ENCODE results near the gene OPRL1. TPM values are rescaled to one million over a fixed set of nuclear protein-coding genes. Genes with fewer than 3 reads are reported as not detected.

OPRL1 gene
- total RNA-seq, 1 donor from 2014 or later: 5.4 TPM

DNA sequence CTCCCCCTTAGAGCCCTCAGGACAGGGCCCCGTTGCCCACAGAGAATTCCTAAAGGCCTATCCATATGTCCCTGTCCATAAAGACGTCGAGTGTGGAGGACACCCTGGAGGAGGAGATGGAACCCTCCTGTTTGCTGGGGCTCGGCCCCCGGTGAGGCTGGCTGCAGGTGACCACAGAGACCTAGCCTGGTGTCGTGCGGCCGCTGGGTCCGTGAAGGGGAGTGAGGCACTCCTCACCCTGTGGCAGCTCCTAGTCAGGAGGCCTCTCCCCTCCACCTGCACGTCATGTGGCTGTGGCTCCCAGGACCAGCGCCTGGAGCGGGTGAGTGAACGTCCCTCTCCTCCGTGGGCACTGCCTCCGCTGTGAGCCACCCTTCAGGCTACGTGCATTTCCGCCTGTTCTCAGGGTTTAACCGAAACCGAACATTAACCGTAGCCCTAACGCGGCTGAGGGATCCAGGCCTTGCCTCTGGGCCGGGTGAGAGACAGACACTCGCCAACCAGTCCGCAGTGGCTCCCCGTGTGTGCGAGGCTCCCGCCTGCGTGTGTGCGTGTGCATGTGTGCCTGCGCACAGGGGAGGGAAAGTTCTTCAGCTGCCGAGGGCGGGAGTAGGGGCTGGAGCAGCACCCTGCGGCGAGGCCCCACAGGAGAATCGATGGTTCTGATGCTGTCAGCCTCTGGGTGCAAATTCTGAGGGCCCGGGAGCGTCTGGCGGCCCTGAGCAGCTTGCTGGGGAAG lies 22.8 kb upstream of the OPRL1 start:
- peak; percentile 58 for DNase-seq

DNA sequence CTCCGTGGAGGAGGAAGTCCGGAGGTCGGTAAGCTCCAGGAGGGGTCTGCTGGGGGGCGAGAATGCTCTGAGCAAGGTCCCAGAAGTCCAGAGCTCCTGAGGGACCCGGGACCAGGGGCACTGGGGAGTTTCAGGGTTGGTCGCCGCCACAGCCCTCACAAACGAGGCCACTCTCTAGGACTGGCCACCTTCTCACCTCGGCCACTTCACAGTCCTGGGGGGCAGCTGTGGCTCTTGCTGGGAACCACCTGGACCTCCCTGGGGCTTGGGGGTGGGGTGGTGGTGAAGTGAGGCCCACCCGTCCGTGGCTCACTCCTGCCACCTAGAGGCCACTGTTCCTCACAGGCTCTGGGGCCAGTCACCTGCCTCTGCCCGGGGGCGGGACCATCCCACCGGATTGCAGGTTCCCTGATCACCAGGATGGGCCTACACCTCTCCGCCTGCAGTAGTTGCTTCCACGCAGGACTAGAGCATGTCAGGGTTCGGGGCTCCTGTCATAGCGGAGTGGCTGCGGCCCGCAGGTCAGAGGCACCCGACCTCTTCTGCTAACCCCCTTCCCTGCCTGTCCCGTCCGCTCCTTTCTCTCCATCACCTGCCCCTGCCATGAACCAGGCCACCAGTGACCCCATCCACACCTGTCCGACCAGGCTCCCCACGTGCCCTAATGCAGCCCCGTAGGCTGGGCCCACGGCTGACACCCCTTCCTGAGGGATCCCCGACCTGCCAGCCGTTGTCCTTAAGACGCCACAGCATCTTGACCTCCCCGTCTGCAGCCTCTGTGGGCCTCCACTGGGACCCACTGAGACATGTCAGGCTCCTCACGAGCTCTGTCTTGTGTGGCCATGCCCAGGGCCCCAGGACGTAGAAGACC lies 22.0 kb upstream of the OPRL1 start:
- DNase-seq: peak; percentile 90

DNA sequence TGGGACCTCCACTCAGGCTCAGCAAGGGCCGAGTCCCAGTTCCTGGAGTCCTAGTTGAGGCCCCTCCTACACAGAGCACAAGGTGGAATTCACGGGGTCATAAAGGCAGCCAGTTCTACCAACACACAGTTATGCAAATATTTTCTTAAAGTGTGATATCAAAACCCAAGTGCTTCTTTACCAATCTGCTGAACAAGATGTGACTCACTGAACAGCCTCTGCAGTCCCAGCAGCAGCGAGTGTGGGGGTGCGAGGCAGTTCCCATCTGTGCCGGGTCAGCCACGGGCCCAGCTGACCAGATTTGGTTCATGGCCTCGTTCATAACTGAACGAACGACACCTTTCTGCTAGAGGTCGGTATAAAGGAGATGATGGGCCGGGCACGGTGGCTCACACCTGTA lies 21.3 kb upstream of the OPRL1 start:
- DNase-seq: no peak

DNA sequence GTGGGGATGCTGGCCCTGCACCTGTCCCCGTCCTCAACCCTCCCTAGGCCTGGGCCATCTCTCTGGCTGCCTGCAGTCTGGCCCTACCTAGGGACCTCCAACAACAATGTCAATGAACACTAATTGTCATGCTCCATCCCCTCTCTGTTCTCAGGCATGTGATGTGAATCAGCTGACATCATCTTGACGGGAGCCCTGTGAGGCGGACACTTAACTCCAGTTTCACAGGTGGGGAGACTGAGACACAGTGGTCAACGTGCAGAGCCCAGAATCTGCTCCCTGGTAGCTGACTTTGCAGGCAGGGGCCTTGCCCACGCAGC lies 17.6 kb upstream of the OPRL1 start:
- no peak for DNase-seq

DNA sequence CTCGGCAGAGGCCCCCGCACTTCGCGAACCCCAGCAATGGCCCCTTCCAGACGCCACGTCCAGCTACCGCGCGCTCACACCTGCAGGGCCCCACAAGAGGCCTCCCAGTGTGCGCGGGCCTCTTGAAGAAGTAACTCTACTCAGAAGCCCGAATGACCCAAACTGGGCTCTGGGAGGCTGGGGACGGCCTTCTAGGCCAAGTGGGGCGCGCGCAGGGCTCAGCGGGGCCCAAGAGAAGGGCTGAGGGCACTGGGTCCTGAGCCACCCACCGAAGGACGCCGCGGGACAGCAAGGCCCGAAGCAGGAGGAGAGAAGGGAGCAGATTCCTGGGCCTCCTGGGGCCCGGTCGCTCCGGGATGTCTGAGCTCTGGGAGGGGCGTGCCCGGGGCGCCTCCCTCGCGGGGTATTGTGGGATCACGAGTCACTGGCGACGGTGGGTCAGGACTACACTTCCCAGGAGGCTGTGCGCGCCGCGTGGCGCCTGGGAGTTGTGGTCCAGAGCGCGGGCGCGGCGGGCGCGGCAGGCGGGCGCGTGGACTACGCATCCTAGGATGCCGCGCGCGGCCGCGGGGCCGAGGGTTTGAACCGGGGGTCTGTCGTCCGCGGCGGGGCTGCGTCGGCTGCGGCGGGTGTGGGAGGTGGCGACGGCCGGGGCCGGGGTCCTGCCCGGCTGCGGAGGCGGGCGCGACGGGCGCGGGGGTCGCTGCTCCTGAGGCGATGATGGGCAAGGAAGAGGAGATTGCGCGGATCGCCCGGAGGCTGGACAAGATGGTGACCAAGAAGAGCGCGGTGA lies 17.1 kb upstream of the OPRL1 start, which contains the start of gene TCEA2:
TCEA2 (plus strand) TSS at position 603 of the 793 bp plus-strand sequence; CDS start at position 718, 115 bp downstream.
- DNase-seq: peak; percentile 97

DNA sequence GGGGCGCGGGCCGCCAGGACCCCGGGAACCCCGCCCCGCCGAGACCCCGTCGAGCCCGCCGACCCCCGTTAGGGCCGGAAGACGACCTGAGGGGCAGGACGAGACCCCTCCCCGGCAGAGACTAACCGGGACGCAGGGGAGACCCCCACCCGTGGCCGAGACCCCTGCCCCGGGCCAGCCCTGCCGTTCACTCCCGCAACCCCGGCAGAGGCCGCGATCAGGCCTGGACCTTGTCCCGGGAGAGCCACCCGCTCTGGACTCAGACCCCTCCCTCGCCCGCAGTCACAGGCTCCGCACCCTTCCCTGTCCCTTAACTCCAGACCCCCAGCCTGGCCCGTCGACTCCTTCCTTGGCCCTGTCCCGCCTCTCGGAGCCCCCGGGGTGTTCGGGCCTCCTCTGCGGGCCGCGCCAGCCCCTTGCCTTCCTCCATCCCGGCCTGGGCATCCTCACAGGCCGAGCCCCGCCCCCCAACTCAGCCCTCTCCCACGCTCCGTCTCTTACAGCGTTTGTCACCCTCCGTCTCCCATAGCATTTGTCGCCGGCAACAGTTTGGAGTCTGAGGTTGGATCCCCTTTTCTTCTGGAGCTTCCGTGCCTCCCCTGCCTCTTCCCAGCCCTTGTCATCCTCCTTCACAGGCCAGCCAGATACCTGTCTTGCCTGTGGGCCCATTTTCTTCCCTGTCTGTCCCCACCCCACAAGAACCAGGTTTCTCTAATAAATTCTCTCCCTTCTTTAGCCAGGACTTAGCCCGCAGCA lies 16.3 kb upstream of the OPRL1 start:
- no peak for DNase-seq

DNA sequence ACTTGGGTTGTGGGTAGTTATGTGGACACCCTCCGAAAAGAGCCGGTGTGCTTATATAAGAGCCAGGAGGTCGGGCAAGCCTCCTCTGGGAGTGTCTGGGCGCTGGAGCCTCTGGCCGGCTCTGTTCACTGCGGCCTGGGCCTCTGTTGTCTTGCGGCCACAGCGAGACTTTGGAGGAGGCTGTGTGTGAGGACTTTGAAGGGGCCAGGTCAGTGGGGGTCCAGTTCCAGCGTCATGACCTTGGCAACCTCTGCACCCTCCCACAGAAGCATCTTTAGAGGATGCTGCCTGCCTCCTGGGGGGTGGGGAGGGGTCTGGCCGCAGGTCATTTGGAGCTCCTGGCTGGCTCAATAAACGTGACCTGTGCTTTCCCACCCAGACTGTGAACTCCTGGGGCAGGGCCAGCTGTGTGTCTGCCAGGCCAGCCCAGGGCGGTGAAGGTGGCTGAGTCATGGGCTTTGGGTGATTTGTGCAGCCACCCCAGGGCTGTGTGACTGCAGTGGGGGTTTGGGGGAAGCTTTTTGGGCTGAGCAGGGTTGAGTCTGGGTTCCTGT lies 15.7 kb upstream of the OPRL1 start:
- DNase-seq: no peak

DNA sequence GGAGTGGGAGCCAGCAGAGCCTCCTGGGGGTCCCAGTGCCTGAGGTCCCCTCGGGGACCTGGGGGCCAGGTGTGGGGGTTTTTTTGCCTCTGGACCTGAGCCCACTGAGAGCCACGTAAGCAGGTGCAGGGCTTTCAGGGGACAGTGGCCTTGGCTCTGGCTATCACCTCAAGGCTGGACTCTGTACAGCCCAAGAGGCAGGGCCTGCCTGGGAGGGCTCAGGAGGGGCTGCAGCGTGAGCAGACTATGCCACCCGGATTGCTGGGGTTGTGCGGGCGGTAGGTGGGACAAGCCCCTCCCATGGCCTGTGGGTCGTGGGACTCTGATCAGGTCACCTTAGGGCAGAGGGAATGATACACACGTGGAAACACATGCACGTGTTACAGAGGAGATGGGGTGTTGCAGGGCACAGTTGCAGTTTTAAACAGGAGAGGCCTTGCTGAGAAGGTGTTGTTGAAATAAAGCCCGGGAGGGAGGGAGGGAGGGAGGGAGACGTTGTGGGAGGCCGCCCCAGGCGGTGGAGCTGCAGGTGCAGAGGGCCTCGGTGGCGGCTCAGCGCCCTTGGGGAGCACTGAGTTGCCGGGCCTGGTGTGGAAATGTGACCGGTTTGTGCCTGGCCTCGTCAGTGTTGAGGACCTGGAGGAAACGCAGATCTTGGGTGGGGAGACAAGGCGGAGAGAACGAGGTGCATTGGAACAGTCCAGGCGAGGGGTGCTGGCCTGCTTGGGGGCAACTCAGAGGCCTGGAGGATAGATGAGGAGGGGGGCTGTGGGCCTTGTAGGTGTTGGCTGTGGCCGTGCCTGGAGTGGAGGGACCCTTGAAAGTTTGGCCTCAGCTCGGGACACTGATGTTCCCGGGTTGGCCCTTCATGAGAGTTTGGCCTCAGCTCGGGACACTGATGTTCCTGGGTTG lies 14.6 kb upstream of the OPRL1 start:
- DNase-seq: no peak

DNA sequence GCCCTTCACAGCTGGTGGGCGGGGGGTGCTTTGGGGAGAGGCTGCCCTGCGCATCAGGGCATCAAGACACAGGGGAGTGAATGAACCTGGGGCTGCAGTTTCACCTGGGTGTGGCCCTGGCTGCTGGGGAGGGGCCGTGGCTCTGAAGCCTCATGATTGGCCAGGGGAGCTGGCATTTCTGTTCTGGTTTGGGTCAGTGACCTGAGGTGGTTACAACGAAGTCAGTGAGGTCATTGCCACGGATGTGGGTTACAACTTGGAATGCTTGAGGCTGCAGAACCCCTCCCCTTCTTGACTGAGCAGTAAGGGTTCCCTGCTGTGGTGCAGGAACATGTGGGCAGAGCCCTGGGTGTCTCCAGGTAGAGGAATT lies 13.9 kb upstream of the OPRL1 start:
- no peak for DNase-seq

DNA sequence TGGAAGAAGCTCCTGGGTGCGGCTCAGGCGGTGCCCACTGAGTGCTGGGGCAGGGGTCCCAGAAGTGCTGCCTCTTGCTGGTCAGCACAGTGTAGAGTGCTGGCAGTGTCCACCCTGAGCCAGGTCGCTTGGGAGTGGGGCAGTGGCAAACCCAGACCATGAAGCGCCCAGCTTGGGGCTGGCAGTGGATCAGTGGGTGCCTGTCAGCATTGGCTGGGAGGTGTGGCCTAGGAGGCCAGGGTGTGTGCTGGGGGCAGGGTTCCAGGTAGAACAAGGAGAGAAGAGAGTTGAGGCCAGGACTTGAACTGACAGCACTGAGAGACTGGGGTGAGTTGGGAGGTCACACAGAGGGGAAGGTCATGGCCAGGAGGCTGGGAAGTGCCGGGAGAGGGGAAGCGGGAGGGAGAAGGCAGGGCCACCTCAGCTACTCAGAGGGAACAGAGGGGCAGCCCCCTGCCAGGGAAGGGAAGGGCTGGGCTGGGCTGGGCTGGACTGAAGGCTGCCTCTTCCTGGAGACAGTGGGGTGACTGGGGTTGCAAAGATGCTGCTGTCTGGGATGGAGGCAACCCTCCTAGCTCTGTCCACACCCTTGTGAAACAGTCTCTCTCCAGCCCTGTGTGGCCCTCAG lies 12.8 kb upstream of the OPRL1 start:
- no peak for DNase-seq

DNA sequence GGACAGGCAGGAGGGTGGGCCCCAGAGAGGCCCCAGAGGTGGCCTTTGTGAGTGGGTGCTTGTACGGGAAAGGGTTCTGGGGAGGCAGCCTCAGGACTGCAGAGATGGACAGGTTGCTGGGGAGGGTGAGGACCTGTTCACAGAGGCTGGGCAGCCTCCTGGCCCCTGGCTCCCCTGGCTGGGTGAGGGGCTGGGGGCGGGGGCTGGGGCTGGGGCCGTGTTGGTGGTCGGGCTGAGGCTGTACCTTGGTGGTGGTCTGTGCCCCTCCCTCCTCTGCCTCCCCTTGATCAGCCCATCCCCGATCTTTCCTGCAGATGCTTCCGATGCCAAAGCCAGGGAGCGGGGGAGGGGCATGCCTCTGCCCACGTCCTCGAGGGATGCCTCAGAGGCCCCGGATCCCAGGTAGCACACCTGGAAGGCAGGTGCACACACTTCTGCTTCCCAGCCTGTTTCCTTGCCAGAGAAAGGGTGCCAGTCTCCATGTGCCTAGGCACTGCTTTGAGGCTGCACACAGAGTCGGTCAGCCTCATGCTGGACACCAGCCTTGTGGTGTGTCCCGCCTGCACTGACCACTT lies 12.1 kb upstream of the OPRL1 start:
- no peak for DNase-seq

DNA sequence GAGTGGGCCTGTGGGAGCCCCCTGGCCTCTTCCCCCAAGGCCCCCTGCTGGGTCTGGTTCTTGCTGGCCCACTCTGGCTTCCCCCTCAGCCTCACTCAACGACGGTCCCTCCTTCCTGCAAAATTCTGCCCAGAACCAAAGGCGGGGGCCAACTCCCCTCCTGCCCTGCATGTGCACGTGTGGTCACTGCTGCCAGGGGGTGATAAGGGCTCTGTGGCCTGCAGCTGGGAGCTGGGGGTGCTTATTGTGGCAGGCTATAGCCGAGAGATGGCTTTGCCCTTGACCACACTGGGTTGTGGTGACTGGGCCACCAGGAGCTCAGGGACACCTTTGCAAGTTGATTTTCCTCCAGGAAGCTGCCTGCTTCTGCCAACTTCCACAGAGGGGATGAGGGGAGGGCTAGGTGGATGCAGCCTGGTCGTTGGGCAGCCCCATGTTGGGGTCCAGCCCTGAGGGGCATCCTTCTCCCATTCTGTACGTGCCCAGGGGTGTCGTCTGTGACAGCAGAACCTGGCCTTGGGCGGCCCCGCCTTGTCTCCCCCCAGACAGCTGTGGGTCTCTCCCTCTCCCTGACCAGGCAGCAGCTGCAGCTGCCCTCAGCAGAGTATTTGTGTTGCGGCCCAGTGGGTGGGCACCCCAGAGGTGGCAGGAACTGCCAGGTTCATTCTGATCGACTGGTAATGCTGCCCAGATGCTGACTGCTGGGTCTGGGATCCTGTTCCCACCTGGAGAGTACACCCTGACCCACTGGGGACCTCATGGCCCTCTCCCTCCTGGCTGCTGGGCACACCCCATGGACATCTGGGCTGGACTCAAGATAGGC lies 11.3 kb upstream of the OPRL1 start:
- DNase-seq: no peak

DNA sequence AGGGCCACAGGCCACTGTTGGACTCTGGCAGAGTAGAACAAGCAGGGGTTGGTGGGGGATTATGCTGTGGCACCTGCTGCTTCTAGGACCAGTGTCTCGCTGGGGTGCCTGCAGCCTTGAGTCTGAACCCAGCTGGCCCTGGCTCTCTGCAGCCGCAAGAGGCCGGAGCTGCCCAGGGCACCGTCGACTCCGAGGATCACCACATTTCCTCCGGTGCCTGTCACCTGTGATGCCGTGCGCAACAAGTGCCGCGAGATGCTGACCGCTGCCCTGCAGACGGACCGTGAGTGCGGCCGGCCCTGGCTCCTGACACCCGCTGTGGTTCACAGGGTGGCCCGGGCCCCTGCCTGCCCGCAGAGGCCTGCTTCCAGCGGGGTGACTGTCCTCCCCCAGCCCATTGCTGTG lies 10.7 kb upstream of the OPRL1 start:
- no peak for DNase-seq

DNA sequence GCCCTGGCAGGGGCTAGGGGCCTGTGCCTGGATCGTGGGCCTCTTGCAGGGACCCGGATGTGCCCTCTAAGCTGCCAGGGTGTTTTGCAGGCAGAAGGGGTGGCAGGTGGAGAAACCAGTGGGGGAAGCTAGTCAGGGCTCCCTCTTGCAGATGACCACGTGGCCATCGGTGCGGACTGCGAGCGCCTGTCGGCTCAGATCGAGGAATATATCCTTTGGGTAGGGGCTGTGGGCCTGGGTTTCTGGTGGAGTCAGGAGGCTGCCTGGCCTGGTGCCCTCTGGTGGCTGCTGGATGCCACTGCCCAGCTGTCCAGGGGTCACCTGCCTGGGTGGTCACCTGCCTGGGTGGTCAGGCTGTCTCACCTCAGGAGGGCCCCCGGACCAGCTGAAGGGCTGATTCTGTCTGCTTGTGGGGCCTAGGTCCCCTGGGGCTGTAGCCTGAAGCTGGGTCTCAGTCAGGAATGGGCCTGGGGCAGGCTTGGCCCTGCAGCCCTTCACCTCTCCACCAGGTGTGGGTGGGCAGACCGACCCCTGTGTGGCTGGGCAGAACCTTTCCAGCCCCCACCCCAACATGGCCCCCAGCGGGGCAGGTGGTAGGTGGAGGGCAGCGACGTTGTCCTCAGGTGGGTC lies 10.2 kb upstream of the OPRL1 start:
- peak; percentile 68 for DNase-seq

DNA sequence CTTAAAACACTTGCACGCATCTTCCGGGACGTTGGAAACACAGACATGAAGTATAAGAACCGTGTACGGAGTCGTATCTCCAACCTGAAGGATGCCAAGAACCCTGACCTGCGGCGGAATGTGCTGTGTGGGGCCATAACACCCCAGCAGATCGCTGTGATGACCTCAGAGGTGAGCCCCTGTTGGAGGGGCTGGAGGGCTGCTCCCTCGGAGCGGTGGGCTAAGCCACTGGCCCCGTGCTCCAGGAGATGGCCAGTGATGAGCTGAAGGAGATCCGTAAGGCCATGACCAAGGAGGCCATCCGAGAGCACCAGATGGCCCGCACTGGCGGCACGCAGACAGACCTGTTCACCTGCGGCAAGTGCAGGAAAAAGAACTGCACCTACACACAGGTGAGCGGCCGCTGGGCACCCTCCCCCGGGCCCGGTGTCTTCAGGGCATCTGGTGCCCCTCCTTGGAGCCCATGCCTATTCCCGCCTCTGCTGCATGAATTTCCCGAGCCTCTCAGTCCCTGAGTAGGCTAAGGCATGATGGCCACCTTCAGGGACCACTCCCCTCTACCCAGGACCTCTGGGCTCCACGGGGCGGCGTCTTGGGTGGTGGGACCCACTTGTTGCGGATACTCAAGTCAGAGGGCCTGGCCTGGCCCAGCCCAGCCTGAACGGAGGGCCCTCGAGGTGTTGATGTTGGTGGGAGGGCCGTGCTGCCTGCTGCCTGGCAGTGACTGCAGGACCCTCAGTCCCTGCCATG lies 9.5 kb upstream of the OPRL1 start:
- no peak for DNase-seq

DNA sequence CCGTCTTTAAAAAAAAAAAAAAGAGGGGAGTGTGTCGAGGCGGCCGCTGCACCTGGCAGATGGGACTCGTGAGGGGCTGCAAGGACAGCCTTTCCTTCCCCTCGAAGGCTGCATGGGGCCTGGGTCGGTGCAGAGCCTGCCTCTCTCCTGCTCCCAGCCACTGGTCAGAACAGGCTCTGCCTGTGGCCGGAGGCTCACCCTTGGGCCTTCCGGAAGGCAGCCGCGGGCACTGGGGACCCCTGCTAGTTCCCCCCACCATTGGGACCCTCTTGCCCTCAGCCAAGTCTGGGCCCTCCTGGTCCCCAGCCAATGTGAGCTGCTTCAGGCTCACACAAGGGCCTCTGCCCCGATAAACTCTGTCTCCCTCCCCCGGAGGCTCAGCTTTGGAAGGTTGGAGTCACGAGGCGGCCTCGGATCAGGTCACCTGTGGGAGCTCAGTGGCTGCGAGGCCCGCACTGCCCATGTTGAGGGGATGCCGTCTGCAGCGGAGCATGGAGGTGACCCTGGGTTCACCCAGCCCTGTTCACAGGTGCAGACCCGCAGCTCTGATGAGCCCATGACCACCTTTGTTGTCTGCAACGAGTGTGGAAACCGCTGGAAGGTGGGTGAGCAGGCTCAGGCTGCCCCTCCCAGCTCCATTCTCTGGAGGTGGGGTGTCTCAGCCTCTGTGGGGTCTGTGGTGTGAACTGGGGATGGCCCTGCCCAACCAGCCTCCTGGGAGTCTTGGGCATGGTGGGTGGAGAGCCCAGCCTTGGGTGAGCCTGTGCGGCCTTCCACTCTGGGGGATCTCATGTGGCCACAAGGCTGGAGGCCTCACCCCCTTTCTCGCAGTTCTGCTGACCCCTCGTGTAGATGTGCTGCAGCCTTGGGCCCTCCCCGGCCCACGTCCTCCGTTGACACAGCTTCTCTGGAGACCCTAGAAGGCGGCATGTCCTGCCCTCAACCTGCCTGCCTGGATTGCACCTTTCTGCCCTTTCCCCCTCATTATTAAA lies 8.2 kb upstream of the OPRL1 start:
- DNase-seq: no peak
